ENCODE measurements around the gene CST6.
"Not testable (repeated sequence)": the region's sequence is repeated elsewhere in the genome, so short reads cannot be mapped to it uniquely, and the experiment has no call there.

CST6 gene

GRCh38 chr11:65987336-65987735 is 24.5 kb upstream of the CST6 start:
- DNase-seq, result no peak

GRCh38 chr11:65988791-65989592 is 22.8 kb upstream of the CST6 start:
- peak; percentile 93 for DNase-seq

- DNase-seq, result no peak
Measured at GRCh38 chr11:65992056-65992455, 19.8 kb upstream of the CST6 start.

GRCh38 chr11:65997286-65997685 is 14.5 kb upstream of the CST6 start:
- DNase-seq, result no peak

GRCh38 chr11:66001942-66002647 is 9.7 kb upstream of the CST6 start, which contains the start of the genes BANF1 and EIF1AD:
Gene BANF1 (plus strand): TSS chr11:66002503. CDS start chr11:66003251, 748 bp downstream.
Gene EIF1AD (minus strand): TSS chr11:66002157. CDS start chr11:66000389, 1,768 bp downstream.
- DNase-seq, result peak; percentile 99

GRCh38 chr11:66002648-66003225 is 9.1 kb upstream of the CST6 start:
- DNase-seq, result peak; percentile 86

GRCh38 chr11:66003291-66003690 is 8.5 kb upstream of the CST6 start:
- DNase-seq, result peak; percentile 15

GRCh38 chr11:66004186-66004585 is 7.6 kb upstream of the CST6 start:
- DNase-seq, result no peak

GRCh38 chr11:66006134-66006890 is 5.5 kb upstream of the CST6 start:
- no peak for DNase-seq

GRCh38 chr11:66006891-66007176 is 5.0 kb upstream of the CST6 start:
- DNase-seq, result no peak

GRCh38 chr11:66007201-66007634 is 4.6 kb upstream of the CST6 start:
- DNase-seq, result no peak

- no peak for DNase-seq
Measured at GRCh38 chr11:66008095-66008467, 3.7 kb upstream of the CST6 start.

- DNase-seq, result peak; percentile 41
Measured at GRCh38 chr11:66008468-66009101, 3.2 kb upstream of the CST6 start.

- not testable (repeated sequence) for DNase-seq
Measured at GRCh38 chr11:66010036-66010435, 1.8 kb upstream of the CST6 start.

- DNase-seq, result no peak
Measured at GRCh38 chr11:66011239-66011784, 496 bp upstream of the CST6 start.

- no peak for DNase-seq
Measured at GRCh38 chr11:66012371-66012945, 650 bp downstream of the CST6 start.

GRCh38 chr11:66012946-66013761 is 1.3 kb downstream of the CST6 start:
- no peak for DNase-seq

- DNase-seq, result no peak
Measured at GRCh38 chr11:66013762-66014100, 1.9 kb downstream of the CST6 start.

GRCh38 chr11:66014804-66015453 is 3.1 kb downstream of the CST6 start:
- DNase-seq, result no peak

GRCh38 chr11:66015454-66015881 is 3.7 kb downstream of the CST6 start:
- no peak for DNase-seq
